HG03066 (cell line): Measurements from ENCODE around the gene GLT6D1.

Experiments
- ATAC-seq: cut with Tn5 transposase; IDR thresholded peaks from one replicate; pipeline ENCODE4 v1.9.1; 2021; ENCODE audit warnings: low read depth; ENCODE audit not compliant: unreplicated experiment

The GLT6D1 gene

GRCh38 chr9:135666534-135667462 lies 27.5 kb upstream of the GLT6D1 start:
- ATAC-seq = no peak

GRCh38 chr9:135665795-135666189 lies 26.5 kb upstream of the GLT6D1 start:
- no peak for ATAC-seq

GRCh38 chr9:135664801-135665794 lies 25.8 kb upstream of the GLT6D1 start:
- no peak for ATAC-seq

GRCh38 chr9:135664266-135664665 lies 24.9 kb upstream of the GLT6D1 start:
- no peak for ATAC-seq

GRCh38 chr9:135663857-135664256 lies 24.5 kb upstream of the GLT6D1 start:
- ATAC-seq = no peak

GRCh38 chr9:135663451-135663770 lies 24.1 kb upstream of the GLT6D1 start:
- ATAC-seq = no peak

GRCh38 chr9:135662758-135663450 lies 23.6 kb upstream of the GLT6D1 start, which contains the start of gene LCN9:
Gene LCN9 (plus strand): TSS chr9:135663309. CDS start chr9:135663322, 13 bp downstream.
- ATAC-seq = no peak

GRCh38 chr9:135661816-135662560 lies 22.6 kb upstream of the GLT6D1 start:
- no peak for ATAC-seq

GRCh38 chr9:135660407-135660806 lies 21.1 kb upstream of the GLT6D1 start:
- ATAC-seq = no peak

- no peak for ATAC-seq
Observed at GRCh38 chr9:135659252-135659651, 19.9 kb upstream of the GLT6D1 start.

- ATAC-seq = no peak
Observed at GRCh38 chr9:135657416-135657815, 18.1 kb upstream of the GLT6D1 start.

GRCh38 chr9:135655317-135655716 lies 16.0 kb upstream of the GLT6D1 start:
- no peak for ATAC-seq

GRCh38 chr9:135650408-135650807 lies 11.1 kb upstream of the GLT6D1 start:
- ATAC-seq = no peak

- ATAC-seq = no peak
Observed at GRCh38 chr9:135649508-135649907, 10.2 kb upstream of the GLT6D1 start.

GRCh38 chr9:135648494-135649410 lies 9.4 kb upstream of the GLT6D1 start:
- ATAC-seq = no peak

- no peak for ATAC-seq
Observed at GRCh38 chr9:135647884-135648283, 8.5 kb upstream of the GLT6D1 start.

GRCh38 chr9:135644631-135645218 lies 5.4 kb upstream of the GLT6D1 start:
- ATAC-seq = no peak

- ATAC-seq = no peak
Observed at GRCh38 chr9:135641745-135642144, 2.4 kb upstream of the GLT6D1 start.

- no peak for ATAC-seq
Observed at GRCh38 chr9:135641047-135641446, 1.7 kb upstream of the GLT6D1 start.
